SK-N-SH treated with all-trans-retinoic acid at 6 μM for 48 hours (cell line): ENCODE measurements around the gene THOP1.

Experiments
- ARNTL ChIP-seq: fragments of 450-650 bp; formaldehyde crosslinking; IDR thresholded peaks from 2 replicates; pipeline ENCODE4 v1.5.0; 2020; ENCODE audit warnings: low read depth, mild to moderate bottlenecking, moderate library complexity, borderline replicate concordance
- CREB5 ChIP-seq: fragments of 250-450 bp; sonication (Bioruptor Pico); IDR thresholded peaks from 2 replicates; pipeline ENCODE4 v1.5.1; 2020; ENCODE audit warnings: low read depth, mild to moderate bottlenecking, moderate library complexity
- ESRRG ChIP-seq: fragments of 250-450 bp; sonication (Bioruptor Pico); IDR thresholded peaks from 2 replicates; pipeline ENCODE4 v1.6.1; 2021; ENCODE audit warnings: mild to moderate bottlenecking
- GLIS3 ChIP-seq: fragments of 250-450 bp; sonication (Bioruptor Pico); IDR thresholded peaks from 2 replicates; pipeline ENCODE4 v1.5.0; 2020; ENCODE audit warnings: mild to moderate bottlenecking, moderate library complexity
- OSR1 ChIP-seq: fragments of 250-450 bp; sonication (Bioruptor Pico); IDR thresholded peaks from 2 replicates; pipeline ENCODE4 v1.8.0; 2022; ENCODE audit warnings: moderate library complexity, mild to moderate bottlenecking, inconsistent platforms
- PATZ1 ChIP-seq: fragments of 250-450 bp; sonication (Bioruptor Pico); IDR thresholded peaks from 2 replicates; pipeline ENCODE4 v1.8.0; 2020; ENCODE audit warnings: mild to moderate bottlenecking, moderate library complexity, borderline replicate concordance
- RARB ChIP-seq: fragments of 250-450 bp; sonication (Bioruptor Pico); IDR thresholded peaks from 2 replicates; pipeline ENCODE4 v1.8.0; 2021; ENCODE audit warnings: mild to moderate bottlenecking, moderate library complexity
- TCF4 ChIP-seq: fragments of 250-450 bp; sonication (Bioruptor Pico); IDR thresholded peaks from 2 replicates; pipeline ENCODE4 v1.8.0; 2021; ENCODE audit warnings: mild to moderate bottlenecking, moderate library complexity, borderline replicate concordance
- TSHZ2 ChIP-seq: fragments of 250-450 bp; sonication (Bioruptor Pico); IDR thresholded peaks from 2 replicates; pipeline ENCODE4 v1.5.0; 2020; ENCODE audit warnings: mild to moderate bottlenecking, moderate library complexity
- ZFP3 ChIP-seq: fragments of 250-450 bp; sonication (Bioruptor Pico); IDR thresholded peaks from 2 replicates; pipeline ENCODE4 v1.5.0; 2020; ENCODE audit warnings: mild to moderate bottlenecking, moderate library complexity
- ZNF565 ChIP-seq: fragments of 450-650 bp; formaldehyde crosslinking; conservative IDR thresholded peaks from 2 replicates; pipeline ENCODE4 v1.5.0; 2020; ENCODE audit warnings: low read depth, mild to moderate bottlenecking, moderate library complexity

GRCh38 chr19:2755811-2756210 is 29.5 kb upstream of the THOP1 start:
- TF ChIP-seq OSR1 (CRISPR knock-in tag) (no peak), PATZ1 (CRISPR knock-in tag) (no peak), ZNF565 (CRISPR knock-in tag) (no peak), TSHZ2 (CRISPR knock-in tag) (no peak), ZFP3 (CRISPR knock-in tag) (no peak), CREB5 (no peak), RARB (CRISPR knock-in tag) (no peak), ARNTL (CRISPR knock-in tag) (no peak), ESRRG (CRISPR knock-in tag) (no peak), GLIS3 (CRISPR knock-in tag) (no peak), TCF4 (no peak)
